Effector memory CD4-positive, alpha-beta T cell (primary cell): ENCODE measurements around the gene PARN.

Source experiments
- DNase-seq, 3 donors: peaks; one replicate each; pipeline ENCODE4 v3.0.0-alpha.2; 2020
- H3K27ac ChIP-seq: 2 replicates; pipeline ENCODE4 v1.7.0; 2013; ENCODE audit warnings: mild to moderate bottlenecking, low read length, moderate library complexity; ENCODE audit not compliant: insufficient read depth, poor library complexity, severe bottlenecking
- H3K27me3 ChIP-seq: replicated peaks from 2 replicates; pipeline ENCODE4 v1.7.0; 2013; ENCODE audit warnings: mild to moderate bottlenecking, low read length; ENCODE audit not compliant: insufficient read depth, control insufficient read depth, poor library complexity, severe bottlenecking
- H3K36me3 ChIP-seq: 2 replicates; pipeline ENCODE4 v1.7.0; 2013; ENCODE audit warnings: mild to moderate bottlenecking, low read length, moderate library complexity; ENCODE audit not compliant: control insufficient read depth, insufficient read depth
- H3K4me1 ChIP-seq: 2 replicates; pipeline ENCODE4 v1.7.0; 2013; ENCODE audit warnings: low read length, mild to moderate bottlenecking; ENCODE audit not compliant: control insufficient read depth, insufficient read depth, poor library complexity, severe bottlenecking
- H3K4me3 ChIP-seq: 2 replicates; pipeline ENCODE4 v1.7.0; 2013; ENCODE audit warnings: low read length, low read depth, mild to moderate bottlenecking; ENCODE audit not compliant: insufficient read depth, poor library complexity, severe bottlenecking
- H3K9me3 ChIP-seq: 2 replicates; pipeline ENCODE4 v1.7.0; 2013; ENCODE audit warnings: mild to moderate bottlenecking, low read length, moderate library complexity; ENCODE audit not compliant: control insufficient read depth

The PARN gene

GRCh38 chr16:14520753-14521152 is 109.3 kb downstream of the PARN start:
- no peaks in the 10 kb centered on the region for H3K36me3 ChIP-seq
- no peak for DNase-seq
- H3K9me3 ChIP-seq: no peaks in the 10 kb centered on the region
- H3K4me3 ChIP-seq: no peak overlapping the region
- no peaks in the 10 kb centered on the region for H3K27me3 ChIP-seq
- no peaks in the 10 kb centered on the region for H3K4me1 ChIP-seq
- H3K27ac ChIP-seq: no peak overlapping the region

GRCh38 chr16:14514967-14515366 is 115.1 kb downstream of the PARN start:
- H3K27ac ChIP-seq: no peak overlapping the region
- no peaks in the 10 kb centered on the region for H3K36me3 ChIP-seq
- no peaks in the 10 kb centered on the region for H3K4me1 ChIP-seq
- H3K9me3 ChIP-seq: no peaks in the 10 kb centered on the region
- no peak overlapping the region for H3K4me3 ChIP-seq
- no peak for DNase-seq
- no peaks in the 10 kb centered on the region for H3K27me3 ChIP-seq

- Histone ChIP-seq H3K27me3 (no peaks in the 10 kb centered on the region), H3K36me3 (no peaks in the 10 kb centered on the region), H3K27ac (no peak overlapping the region), H3K4me1 (no peaks in the 10 kb centered on the region), H3K4me3 (no peak overlapping the region), H3K9me3 (no peaks in the 10 kb centered on the region)
- DNase-seq: no peak
These were observed 116.5 kb downstream of the PARN start for GRCh38 chr16:14513389-14514107.

- no peaks in the 10 kb centered on the region for H3K36me3 ChIP-seq
- no peaks in the 10 kb centered on the region for H3K4me1 ChIP-seq
- H3K9me3 ChIP-seq: no peaks in the 10 kb centered on the region
- H3K4me3 ChIP-seq: no peak overlapping the region
- no peak for DNase-seq
- H3K27me3 ChIP-seq: no peaks in the 10 kb centered on the region
- no peak overlapping the region for H3K27ac ChIP-seq
These were observed 118.3 kb downstream of the PARN start for GRCh38 chr16:14511800-14512135.

- Histone ChIP-seq H3K27ac (no peak overlapping the region), H3K36me3 (no peaks in the 10 kb centered on the region), H3K4me3 (no peak overlapping the region), H3K4me1 (no peaks in the 10 kb centered on the region), H3K9me3 (no peaks in the 10 kb centered on the region), H3K27me3 (no peaks in the 10 kb centered on the region)
- no peak for DNase-seq
These were observed 118.9 kb downstream of the PARN start for GRCh38 chr16:14510939-14511799.

- H3K27me3 ChIP-seq: no peaks in the 10 kb centered on the region
- DNase-seq: no peak
- H3K9me3 ChIP-seq: no peaks in the 10 kb centered on the region
- no peak overlapping the region for H3K27ac ChIP-seq
- no peak overlapping the region for H3K4me3 ChIP-seq
- no peaks in the 10 kb centered on the region for H3K36me3 ChIP-seq
- no peaks in the 10 kb centered on the region for H3K4me1 ChIP-seq
These were observed 119.5 kb downstream of the PARN start for GRCh38 chr16:14510581-14510938.

GRCh38 chr16:14509675-14510132 is 120.4 kb downstream of the PARN start:
- DNase-seq: no peak
- H3K36me3 ChIP-seq: no peaks in the 10 kb centered on the region
- no peaks in the 10 kb centered on the region for H3K27me3 ChIP-seq
- no peak overlapping the region for H3K4me3 ChIP-seq
- H3K27ac ChIP-seq: no peak overlapping the region
- no peaks in the 10 kb centered on the region for H3K4me1 ChIP-seq
- no peaks in the 10 kb centered on the region for H3K9me3 ChIP-seq

- Histone ChIP-seq H3K4me3 (no peak overlapping the region), H3K36me3 (no peaks in the 10 kb centered on the region), H3K4me1 (no peaks in the 10 kb centered on the region), H3K27ac (no peak overlapping the region), H3K9me3 (no peaks in the 10 kb centered on the region), H3K27me3 (no peaks in the 10 kb centered on the region)
- DNase-seq: no peak
These were observed 121.0 kb downstream of the PARN start for GRCh38 chr16:14509055-14509454.

- Histone ChIP-seq H3K36me3 (no peaks in the 10 kb centered on the region), H3K27me3 (no peaks in the 10 kb centered on the region), H3K27ac (no peak overlapping the region), H3K4me3 (no peak overlapping the region), H3K9me3 (no peaks in the 10 kb centered on the region), H3K4me1 (no peaks in the 10 kb centered on the region)
- DNase-seq: no peak
These were observed 124.2 kb downstream of the PARN start for GRCh38 chr16:14505846-14506245.
